ENCODE measurements around the gene MDGA2.

The MDGA2 gene

DNA sequence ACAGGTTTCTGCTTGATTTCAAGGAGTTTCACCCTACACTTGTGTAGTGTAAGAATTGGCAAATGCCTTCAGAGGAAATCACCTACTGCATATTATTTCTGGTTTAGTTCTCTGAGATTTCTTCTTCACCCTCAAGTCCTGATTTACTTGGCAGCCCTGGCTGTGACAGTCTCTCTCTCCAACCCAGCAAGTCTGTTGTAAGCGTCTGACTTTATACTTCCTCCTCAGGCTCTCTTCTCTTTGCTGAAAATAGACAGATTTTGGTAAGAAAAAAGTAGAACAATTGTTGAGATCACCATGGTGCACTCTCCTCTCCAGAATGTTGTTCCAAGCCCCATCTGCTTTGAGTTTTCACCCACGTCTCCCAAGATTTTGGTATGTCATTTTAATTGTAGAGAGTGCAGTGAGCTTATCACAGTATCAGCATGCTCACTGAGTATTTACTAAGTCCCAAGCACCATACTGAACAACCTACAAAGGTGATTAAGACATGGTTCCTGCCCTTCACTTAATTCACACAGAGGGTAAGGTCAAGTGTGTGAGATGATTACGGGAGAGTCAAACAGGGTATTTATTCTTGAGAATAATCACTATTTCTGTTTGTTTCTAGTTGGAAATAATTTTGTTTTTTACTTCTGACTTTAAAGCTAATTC, 148.7 kb downstream of the MDGA2 start:
- no peak overlapping the region for H3K18ac ChIP-seq (ENCODE audit: low read depth in 1 of 2, low read length in 2 of 2)
- H2AFZ ChIP-seq (ENCODE audit: low read depth, low read length): no peak overlapping the region
- no peaks in the 10 kb centered on the region for H3K27me3 ChIP-seq (ENCODE audit: control insufficient read depth in 1 of 2, insufficient read depth in 1 of 2, low read length in 2 of 2)
- H2AK5ac ChIP-seq (ENCODE audit: low read length, severe bottlenecking): no peak overlapping the region
- H3K9ac ChIP-seq (ENCODE audit: low read length): no peak overlapping the region
- H3K4me2 ChIP-seq (ENCODE audit: low read length, poor library complexity, severe bottlenecking): no peak overlapping the region
- no peak overlapping the region for H2BK5ac ChIP-seq (ENCODE audit: low read depth, low read length, poor library complexity, severe bottlenecking)
- H2BK12ac ChIP-seq (ENCODE audit: low read length in 2 of 2): no peak overlapping the region
- H4K8ac ChIP-seq (ENCODE audit: low read length): no peak overlapping the region
- peaks cover 3% of the 10 kb centered on the region for H3K9me3 ChIP-seq (ENCODE audit: control insufficient read depth, low read length)
- DNase-seq: no peak
- no peak overlapping the region for H3K14ac ChIP-seq (ENCODE audit: low read length in 2 of 2)
- H3K36me3 ChIP-seq (ENCODE audit: control insufficient read depth in 1 of 2, insufficient read depth in 2 of 2, low read depth in 1 of 2, low read length in 2 of 2): no peaks in the 10 kb centered on the region
- H3K79me1 ChIP-seq (replicated peaks; ENCODE audit: low read length, poor library complexity, severe bottlenecking): no peaks in the 10 kb centered on the region
- no peaks in the 10 kb centered on the region for H3K4me1 ChIP-seq (ENCODE audit: control insufficient read depth, insufficient read depth, low read depth, low read length)
- H2BK15ac ChIP-seq (ENCODE audit: low read depth, poor library complexity, severe bottlenecking): no peak overlapping the region
- H3K4me3 ChIP-seq (ENCODE audit: insufficient read depth in 1 of 2, low read depth in 1 of 2, low read length in 2 of 2): no peak overlapping the region
- H3K4ac ChIP-seq (ENCODE audit: low read depth in 1 of 2, low read length in 2 of 2): no peak overlapping the region
- H2BK120ac ChIP-seq (ENCODE audit: low read depth, low read length): no peak overlapping the region
- no CpG with 5 or more reads among the region's 3 CpGs for WGBS
- no peak overlapping the region for H3K23ac ChIP-seq (ENCODE audit: low read length in 2 of 2)
- no peak overlapping the region for H3K27ac ChIP-seq (ENCODE audit: low read length, poor library complexity, severe bottlenecking)
- H4K91ac ChIP-seq (ENCODE audit: low read length): no peak overlapping the region

DNA sequence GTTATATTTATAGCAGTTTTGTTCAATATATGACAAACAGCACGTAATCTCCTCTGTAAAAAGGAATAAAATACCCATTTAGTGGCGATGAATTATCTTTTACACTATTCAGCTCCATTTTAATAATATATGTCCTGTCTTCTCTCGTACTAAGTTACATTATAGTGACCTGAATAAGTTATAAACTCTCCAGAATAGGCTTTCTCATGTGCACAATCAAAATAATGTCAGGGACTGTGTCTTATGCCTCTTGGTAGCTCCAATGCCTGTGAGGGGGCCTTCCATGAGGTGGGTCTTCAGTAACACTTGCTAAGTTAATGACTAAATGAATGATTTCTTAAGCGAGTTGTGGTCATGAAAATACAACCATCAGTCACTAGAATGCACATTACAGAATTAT, 150.9 kb downstream of the MDGA2 start:
- H4K91ac ChIP-seq (ENCODE audit: low read length): no peak overlapping the region
- H2BK5ac ChIP-seq (ENCODE audit: low read depth, low read length, poor library complexity, severe bottlenecking): no peak overlapping the region
- H3K36me3 ChIP-seq (ENCODE audit: control insufficient read depth in 1 of 2, insufficient read depth in 2 of 2, low read depth in 1 of 2, low read length in 2 of 2): no peaks in the 10 kb centered on the region
- H3K27me3 ChIP-seq (ENCODE audit: control insufficient read depth in 1 of 2, insufficient read depth in 1 of 2, low read length in 2 of 2): no peaks in the 10 kb centered on the region
- no peaks in the 10 kb centered on the region for H3K79me1 ChIP-seq (replicated peaks; ENCODE audit: low read length, poor library complexity, severe bottlenecking)
- no peak overlapping the region for H2AK5ac ChIP-seq (ENCODE audit: low read length, severe bottlenecking)
- WGBS: 90% methylated on average over 2 of the region's 4 CpGs
- no peak overlapping the region for H2BK12ac ChIP-seq (ENCODE audit: low read length in 2 of 2)
- no peak overlapping the region for H2AFZ ChIP-seq (ENCODE audit: low read depth, low read length)
- no peak overlapping the region for H2BK15ac ChIP-seq (ENCODE audit: low read depth, poor library complexity, severe bottlenecking)
- H3K9me3 ChIP-seq (ENCODE audit: control insufficient read depth, low read length): no peaks in the 10 kb centered on the region
- H3K18ac ChIP-seq (ENCODE audit: low read depth in 1 of 2, low read length in 2 of 2): no peak overlapping the region
- H3K4ac ChIP-seq (ENCODE audit: low read depth in 1 of 2, low read length in 2 of 2): no peak overlapping the region
- no peak overlapping the region for H4K8ac ChIP-seq (ENCODE audit: low read length)
- H3K27ac ChIP-seq (ENCODE audit: low read length, poor library complexity, severe bottlenecking): no peak overlapping the region
- no peak overlapping the region for H2BK120ac ChIP-seq (ENCODE audit: low read depth, low read length)
- H3K9ac ChIP-seq (ENCODE audit: low read length): no peak overlapping the region
- no peak overlapping the region for H3K4me2 ChIP-seq (ENCODE audit: low read length, poor library complexity, severe bottlenecking)
- H3K23ac ChIP-seq (ENCODE audit: low read length in 2 of 2): no peak overlapping the region
- H3K4me3 ChIP-seq (ENCODE audit: insufficient read depth in 1 of 2, low read depth in 1 of 2, low read length in 2 of 2): no peak overlapping the region
- H3K14ac ChIP-seq (ENCODE audit: low read length in 2 of 2): no peak overlapping the region
- H3K4me1 ChIP-seq (ENCODE audit: control insufficient read depth, insufficient read depth, low read depth, low read length): no peaks in the 10 kb centered on the region
- DNase-seq: no peak

DNA sequence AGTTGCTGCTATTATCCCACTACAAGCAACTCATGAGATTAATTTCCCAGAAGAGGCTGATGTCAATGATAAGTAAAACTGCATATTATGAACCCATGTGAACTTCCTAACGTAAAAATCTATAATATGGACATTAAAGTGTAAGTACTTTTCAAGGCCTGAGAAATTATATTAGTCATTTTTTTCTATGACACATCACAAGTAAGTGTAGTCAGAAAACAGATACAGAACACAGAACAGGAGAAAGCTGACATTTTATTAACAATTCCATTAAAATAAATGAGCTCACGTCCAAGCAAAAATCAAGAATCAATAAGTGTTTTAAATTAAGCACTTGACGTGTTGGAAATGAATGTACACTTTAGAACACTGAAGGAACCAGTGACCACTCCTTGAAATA, 155.0 kb downstream of the MDGA2 start:
- no peak overlapping the region for H3K4ac ChIP-seq (ENCODE audit: low read depth in 1 of 2, low read length in 2 of 2)
- no peaks in the 10 kb centered on the region for H3K4me1 ChIP-seq (ENCODE audit: control insufficient read depth, insufficient read depth, low read depth, low read length)
- H3K36me3 ChIP-seq (ENCODE audit: control insufficient read depth in 1 of 2, insufficient read depth in 2 of 2, low read depth in 1 of 2, low read length in 2 of 2): no peaks in the 10 kb centered on the region
- no peak overlapping the region for H3K18ac ChIP-seq (ENCODE audit: low read depth in 1 of 2, low read length in 2 of 2)
- no peak overlapping the region for H2BK15ac ChIP-seq (ENCODE audit: low read depth, poor library complexity, severe bottlenecking)
- H3K27me3 ChIP-seq (ENCODE audit: control insufficient read depth in 1 of 2, insufficient read depth in 1 of 2, low read length in 2 of 2): no peaks in the 10 kb centered on the region
- no peak overlapping the region for H3K4me3 ChIP-seq (ENCODE audit: insufficient read depth in 1 of 2, low read depth in 1 of 2, low read length in 2 of 2)
- H3K9me3 ChIP-seq (ENCODE audit: control insufficient read depth, low read length): no peaks in the 10 kb centered on the region
- no CpG with 5 or more reads among the region's 3 CpGs for WGBS
- no peak overlapping the region for H2BK5ac ChIP-seq (ENCODE audit: low read depth, low read length, poor library complexity, severe bottlenecking)
- H2AK5ac ChIP-seq (ENCODE audit: low read length, severe bottlenecking): no peak overlapping the region
- H4K8ac ChIP-seq (ENCODE audit: low read length): no peak overlapping the region
- H3K23ac ChIP-seq (ENCODE audit: low read length in 2 of 2): no peak overlapping the region
- no peak overlapping the region for H3K9ac ChIP-seq (ENCODE audit: low read length)
- no peak for DNase-seq
- H3K14ac ChIP-seq (ENCODE audit: low read length in 2 of 2): no peak overlapping the region
- H4K91ac ChIP-seq (ENCODE audit: low read length): no peak overlapping the region
- no peak overlapping the region for H2AFZ ChIP-seq (ENCODE audit: low read depth, low read length)
- no peak overlapping the region for H2BK120ac ChIP-seq (ENCODE audit: low read depth, low read length)
- no peaks in the 10 kb centered on the region for H3K79me1 ChIP-seq (replicated peaks; ENCODE audit: low read length, poor library complexity, severe bottlenecking)
- no peak overlapping the region for H3K27ac ChIP-seq (ENCODE audit: low read length, poor library complexity, severe bottlenecking)
- no peak overlapping the region for H3K4me2 ChIP-seq (ENCODE audit: low read length, poor library complexity, severe bottlenecking)
- H2BK12ac ChIP-seq (ENCODE audit: low read length in 2 of 2): no peak overlapping the region

DNA sequence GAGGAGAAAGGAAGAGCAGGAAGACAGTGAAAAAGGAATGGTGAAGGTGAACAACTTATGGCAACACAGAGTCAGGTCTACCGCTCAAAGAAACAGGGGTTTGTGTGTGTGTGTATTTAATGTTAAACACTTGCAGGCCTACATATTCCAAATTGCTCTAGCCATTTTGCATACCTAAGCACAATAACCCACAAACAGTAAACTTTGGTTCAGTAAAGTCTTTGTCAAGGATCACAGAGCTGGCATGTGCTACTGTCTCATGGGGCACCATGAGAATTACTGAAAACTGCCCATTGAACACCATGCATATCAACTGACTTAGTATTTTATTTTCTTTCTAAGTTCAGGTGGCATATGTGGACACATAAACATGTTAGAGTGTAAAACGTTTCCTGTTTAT, 163.6 kb downstream of the MDGA2 start:
- H3K4me2 ChIP-seq (ENCODE audit: low read length, poor library complexity, severe bottlenecking): no peak overlapping the region
- H2AK5ac ChIP-seq (ENCODE audit: low read length, severe bottlenecking): no peak overlapping the region
- no peak overlapping the region for H4K91ac ChIP-seq (ENCODE audit: low read length)
- no peak overlapping the region for H3K27ac ChIP-seq (ENCODE audit: low read length, poor library complexity, severe bottlenecking)
- H3K23ac ChIP-seq (ENCODE audit: low read length in 2 of 2): no peak overlapping the region
- DNase-seq: no peak
- H3K9me3 ChIP-seq (ENCODE audit: control insufficient read depth, low read length): no peaks in the 10 kb centered on the region
- no peak overlapping the region for H2BK5ac ChIP-seq (ENCODE audit: low read depth, low read length, poor library complexity, severe bottlenecking)
- no peaks in the 10 kb centered on the region for H3K4me1 ChIP-seq (ENCODE audit: control insufficient read depth, insufficient read depth, low read depth, low read length)
- no peak overlapping the region for H2BK15ac ChIP-seq (ENCODE audit: low read depth, poor library complexity, severe bottlenecking)
- no peaks in the 10 kb centered on the region for H3K79me1 ChIP-seq (replicated peaks; ENCODE audit: low read length, poor library complexity, severe bottlenecking)
- no peak overlapping the region for H2BK120ac ChIP-seq (ENCODE audit: low read depth, low read length)
- H3K18ac ChIP-seq (ENCODE audit: low read depth in 1 of 2, low read length in 2 of 2): no peak overlapping the region
- no peak overlapping the region for H2BK12ac ChIP-seq (ENCODE audit: low read length in 2 of 2)
- H3K14ac ChIP-seq (ENCODE audit: low read length in 2 of 2): no peak overlapping the region
- no peak overlapping the region for H4K8ac ChIP-seq (ENCODE audit: low read length)
- no peaks in the 10 kb centered on the region for H3K36me3 ChIP-seq (ENCODE audit: control insufficient read depth in 1 of 2, insufficient read depth in 2 of 2, low read depth in 1 of 2, low read length in 2 of 2)
- no peaks in the 10 kb centered on the region for H3K27me3 ChIP-seq (ENCODE audit: control insufficient read depth in 1 of 2, insufficient read depth in 1 of 2, low read length in 2 of 2)
- no CpG with 5 or more reads among the region's 2 CpGs for WGBS
- H3K4ac ChIP-seq (ENCODE audit: low read depth in 1 of 2, low read length in 2 of 2): no peak overlapping the region
- H2AFZ ChIP-seq (ENCODE audit: low read depth, low read length): no peak overlapping the region
- H3K9ac ChIP-seq (ENCODE audit: low read length): no peak overlapping the region
- no peak overlapping the region for H3K4me3 ChIP-seq (ENCODE audit: insufficient read depth in 1 of 2, low read depth in 1 of 2, low read length in 2 of 2)
